Caco-2 (cell line): ENCODE measurements around the gene ALPK3. TPM values are rescaled to one million over a fixed set of nuclear protein-coding genes. Genes with fewer than 3 reads are reported as not detected.
"Not testable (repeated sequence)": the region's sequence is repeated elsewhere in the genome, so short reads cannot be mapped to it uniquely, and the experiment has no call there.

Experiments
- BruUV-seq: library from RNA; stranded (reverse); fragments of 400-500 nt; replicated peaks from 2 replicates; lab custom pipeline; 2021; lab: Mats Ljungman, UMichigan
- CTCF ChIA-PET: fragments of 300-600 bp; sonication (Branson Sonifier 250); formaldehyde crosslinking; loops from one replicate; lab custom pipeline; 2022; ENCODE audit warnings: antibody characterized with exemption; lab: Charles Lee
- POLR2A ChIA-PET: fragments of 300-600 bp; sonication (Branson Sonifier 250); formaldehyde crosslinking; loops from one replicate; lab custom pipeline; 2022; ENCODE audit warnings: antibody characterized with exemption; lab: Charles Lee
- DNase-seq, 2 experiments: peaks; one replicate each; pipeline versions ENCODE4 v3.0.0 to v3.0.0-alpha.2; 2020 to 2022
- H3K27me3 ChIP-seq: replicated peaks from 2 replicates; pipeline ENCODE4 v1.6.0; 2011; ENCODE audit warnings: low read length; ENCODE audit not compliant: control insufficient read depth, insufficient read depth
- H3K36me3 ChIP-seq: 2 replicates; pipeline ENCODE4 v1.5.1; 2011; ENCODE audit warnings: low read length; ENCODE audit not compliant: control insufficient read depth, insufficient read depth
- H3K4me1 ChIP-seq: fragments of 250-450 bp; sonication (Bioruptor Pico); 2 replicates; pipeline ENCODE4 v1.5.1; 2020; ENCODE audit warnings: mild to moderate bottlenecking
- H3K4me3 ChIP-seq: 2 replicates; pipeline ENCODE4 v1.5.1; 2011; ENCODE audit warnings: low read depth, mild to moderate bottlenecking, control low read depth, low read length
- H3K9me3 ChIP-seq: fragments of 250-450 bp; sonication (Bioruptor Pico); 2 replicates; pipeline ENCODE4 v1.5.1; 2020; ENCODE audit warnings: mild to moderate bottlenecking, moderate library complexity
- H3K27ac Mint-ChIP-seq: one replicate; pipeline ENCODE4 v1.8.0; 2022; ENCODE audit warnings: mixed read lengths; ENCODE audit not compliant: unreplicated experiment
- H3K27me3 Mint-ChIP-seq: one replicate; pipeline ENCODE4 v1.8.0; 2022; ENCODE audit warnings: mixed read lengths; ENCODE audit not compliant: insufficient read depth, unreplicated experiment
- H3K36me3 Mint-ChIP-seq: one replicate; pipeline ENCODE4 v1.8.0; 2022; ENCODE audit warnings: mild to moderate bottlenecking, mixed read lengths; ENCODE audit not compliant: insufficient read depth, unreplicated experiment
- H3K4me1 Mint-ChIP-seq: one replicate; pipeline ENCODE4 v1.8.0; 2022; ENCODE audit warnings: low read depth, mixed read lengths; ENCODE audit not compliant: unreplicated experiment
- H3K4me3 Mint-ChIP-seq: one replicate; pipeline ENCODE4 v1.8.0; 2022; ENCODE audit warnings: mild to moderate bottlenecking, moderate library complexity, mixed read lengths; ENCODE audit not compliant: unreplicated experiment
- H3K9me3 Mint-ChIP-seq: one replicate; pipeline ENCODE4 v1.8.0; 2022; ENCODE audit warnings: mixed read lengths; ENCODE audit not compliant: unreplicated experiment
- intact Hi-C: fragments of 100-400 bp; cut with micrococcal nuclease; formaldehyde crosslinking; loops from one replicate; pipeline ENCODE4 v1.10.0; 2022; ENCODE audit not compliant: unreplicated experiment
- total RNA-seq: library from RNA; stranded (reverse); gene quantifications from 2 replicates; pipeline ENCODE4 v1.2.3, GENCODE V29; 2022
- TF ChIP-seq, protein P1 (sequence below), 2 experiments: fragments of 200-600 bp in 1 of 2; IDR thresholded peaks; 1 replicate in 1 of 2; 2 replicates in 1 of 2; pipeline versions ENCODE4 v1.5.1 to v1.8.0; 2011 to 2022; ENCODE audit warnings: antibody characterized with exemption in 1 of 2, control low read depth in 1 of 2, inconsistent platforms in 1 of 2, low read depth in 1 of 2, low read length in 1 of 2, mild to moderate bottlenecking in 1 of 2, moderate library complexity in 1 of 2; ENCODE audit not compliant: insufficient read depth in 1 of 2, severe bottlenecking in 1 of 2, unreplicated experiment in 1 of 2

ALPK3 gene
- total RNA-seq, 1 experiment from 2014 or later, result 0.43 TPM

GRCh38 chr15:84874981-84875699 lies 58.0 kb downstream of the ALPK3 start:
- Mint-ChIP-seq H3K4me1 (peaks cover 8% of the 10 kb centered on the region), H3K27me3 (no peaks in the 10 kb centered on the region), H3K9me3 (no peaks in the 10 kb centered on the region), H3K27ac (no peak overlapping the region), H3K4me3 (no peak overlapping the region), H3K36me3 (peaks cover 4% of the 10 kb centered on the region)
- TF ChIP-seq, protein P1, sequence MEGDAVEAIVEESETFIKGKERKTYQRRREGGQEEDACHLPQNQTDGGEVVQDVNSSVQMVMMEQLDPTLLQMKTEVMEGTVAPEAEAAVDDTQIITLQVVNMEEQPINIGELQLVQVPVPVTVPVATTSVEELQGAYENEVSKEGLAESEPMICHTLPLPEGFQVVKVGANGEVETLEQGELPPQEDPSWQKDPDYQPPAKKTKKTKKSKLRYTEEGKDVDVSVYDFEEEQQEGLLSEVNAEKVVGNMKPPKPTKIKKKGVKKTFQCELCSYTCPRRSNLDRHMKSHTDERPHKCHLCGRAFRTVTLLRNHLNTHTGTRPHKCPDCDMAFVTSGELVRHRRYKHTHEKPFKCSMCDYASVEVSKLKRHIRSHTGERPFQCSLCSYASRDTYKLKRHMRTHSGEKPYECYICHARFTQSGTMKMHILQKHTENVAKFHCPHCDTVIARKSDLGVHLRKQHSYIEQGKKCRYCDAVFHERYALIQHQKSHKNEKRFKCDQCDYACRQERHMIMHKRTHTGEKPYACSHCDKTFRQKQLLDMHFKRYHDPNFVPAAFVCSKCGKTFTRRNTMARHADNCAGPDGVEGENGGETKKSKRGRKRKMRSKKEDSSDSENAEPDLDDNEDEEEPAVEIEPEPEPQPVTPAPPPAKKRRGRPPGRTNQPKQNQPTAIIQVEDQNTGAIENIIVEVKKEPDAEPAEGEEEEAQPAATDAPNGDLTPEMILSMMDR (IDR thresholded peaks at IDR 0.05; ENCODE audit: insufficient read depth in 1 of 2, low read depth in 1 of 2, low read length in 1 of 2, severe bottlenecking in 1 of 2, unreplicated experiment in 1 of 2), result no peak
- POLR2A ChIA-PET, result no interaction called here
- no peak for DNase-seq
- Histone ChIP-seq H3K36me3 (no peaks in the 10 kb centered on the region), H3K4me1 (peaks cover 5% of the 10 kb centered on the region; the same call in 1 of the 2 replicates), H3K27me3 (no peaks in the 10 kb centered on the region), H3K4me3 (no peak overlapping the region), H3K9me3 (no peaks in the 10 kb centered on the region)
- intact Hi-C loops, result no loop called here
- CTCF ChIA-PET, result no interaction called here
- no TSS peak for BruUV-seq

DNA sequence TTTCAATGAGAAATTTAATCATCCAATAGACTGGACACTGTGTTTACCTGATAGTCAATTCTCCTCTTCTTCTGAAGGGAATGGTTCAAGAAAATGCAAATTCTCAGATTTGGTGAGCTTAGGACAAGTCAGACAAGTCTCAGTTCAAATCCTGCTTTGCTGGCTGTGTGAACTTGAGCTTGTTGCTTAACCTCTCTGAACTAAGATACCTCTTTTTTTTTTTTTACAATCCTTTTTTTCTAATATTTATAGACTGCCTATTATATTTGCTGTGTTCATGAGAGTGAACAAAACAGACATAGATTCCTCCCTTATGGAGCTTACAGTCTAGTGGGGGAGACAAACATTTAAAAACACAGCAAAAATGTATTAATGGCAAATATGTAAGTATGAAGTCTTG lies 59.1 kb downstream of the ALPK3 start:
- H3K4me3 ChIP-seq, result no peak overlapping the region
- no peaks in the 10 kb centered on the region for H3K9me3 Mint-ChIP-seq
- H3K4me1 Mint-ChIP-seq, result peaks cover 8% of the 10 kb centered on the region
- H3K27ac Mint-ChIP-seq, result no peak overlapping the region
- no peaks in the 10 kb centered on the region for H3K9me3 ChIP-seq
- H3K36me3 Mint-ChIP-seq, result peaks cover 4% of the 10 kb centered on the region
- intact Hi-C loops, result no loop called here
- no peaks in the 10 kb centered on the region for H3K27me3 ChIP-seq
- POLR2A ChIA-PET, result interaction anchor here (0.7 kb wide), 1 partner anchor 274 kb away, joined by 3 read pairs; no protein-coding TSS in a partner anchor
- no peak for DNase-seq
- CTCF ChIA-PET, result interaction anchor here (0.6 to 0.8 kb wide), 3 partner anchors 9 to 58 kb away, joined by 3 read pairs; no protein-coding TSS in a partner anchor
- H3K4me1 ChIP-seq, result peaks cover 5% of the 10 kb centered on the region; the same call in 1 of the 2 replicates
- H3K4me3 Mint-ChIP-seq, result no peak overlapping the region
- BruUV-seq, result no TSS peak
- no peaks in the 10 kb centered on the region for H3K36me3 ChIP-seq
- no peaks in the 10 kb centered on the region for H3K27me3 Mint-ChIP-seq
- TF ChIP-seq, protein P1 (IDR thresholded peaks at IDR 0.05; ENCODE audit: insufficient read depth in 1 of 2, low read depth in 1 of 2, low read length in 1 of 2, severe bottlenecking in 1 of 2, unreplicated experiment in 1 of 2), result no peak

DNA sequence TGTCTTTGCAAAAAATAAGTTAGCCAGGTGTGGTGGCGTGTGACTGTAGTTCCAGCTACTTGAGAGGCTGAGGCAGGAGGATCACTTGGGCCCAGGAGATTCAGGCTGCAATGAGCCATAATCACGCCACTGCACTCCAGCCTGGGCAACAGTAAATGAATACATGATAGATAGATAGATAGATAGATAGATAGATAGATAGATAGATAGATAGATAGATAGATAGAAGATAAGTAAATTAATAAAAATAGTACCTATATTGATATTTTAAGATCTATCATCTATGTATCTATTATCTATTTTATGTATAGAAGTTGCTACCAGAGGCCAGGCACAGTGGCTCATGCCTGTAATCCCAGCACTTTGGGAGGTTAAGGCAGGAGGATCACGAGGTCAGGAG lies 60.5 kb downstream of the ALPK3 start:
- H3K36me3 Mint-ChIP-seq, H3K27me3 ChIP-seq, H3K36me3 ChIP-seq, H3K9me3 ChIP-seq, H3K27me3 Mint-ChIP-seq, H3K4me3 ChIP-seq, H3K9me3 Mint-ChIP-seq, POLR2A ChIA-PET, DNase-seq, H3K4me1 Mint-ChIP-seq, H3K4me3 Mint-ChIP-seq, H3K27ac Mint-ChIP-seq, BruUV-seq, H3K4me1 ChIP-seq, intact Hi-C loops: not testable (repeated sequence)
- CTCF ChIA-PET, result interaction anchor here (1.0 to 1.1 kb wide), 3 partner anchors 14 to 50 kb away, joined by 3 to 10 read pairs (median 4); no protein-coding TSS in a partner anchor
